Loucy (cell line): ENCODE results near the gene TAF3.

Experiments used
- EZH2phosphoT487 ChIP-seq: fragments of 200-600 bp; IDR thresholded peaks from 2 replicates; pipeline ENCODE4 v1.6.1; 2018; ENCODE audit warnings: antibody characterized with exemption, mild to moderate bottlenecking, moderate library complexity, borderline replicate concordance
- TF ChIP-seq, protein P1 (sequence below): fragments of 200-600 bp; sonication (generic); conservative IDR thresholded peaks from 2 replicates; pipeline ENCODE4 v1.5.1; 2014; ENCODE audit warnings: mild to moderate bottlenecking, antibody characterized with exemption, low read length

GRCh38 chr10:7962592-7962991 is 144.3 kb downstream of the TAF3 start:
- TF ChIP-seq, protein P1, sequence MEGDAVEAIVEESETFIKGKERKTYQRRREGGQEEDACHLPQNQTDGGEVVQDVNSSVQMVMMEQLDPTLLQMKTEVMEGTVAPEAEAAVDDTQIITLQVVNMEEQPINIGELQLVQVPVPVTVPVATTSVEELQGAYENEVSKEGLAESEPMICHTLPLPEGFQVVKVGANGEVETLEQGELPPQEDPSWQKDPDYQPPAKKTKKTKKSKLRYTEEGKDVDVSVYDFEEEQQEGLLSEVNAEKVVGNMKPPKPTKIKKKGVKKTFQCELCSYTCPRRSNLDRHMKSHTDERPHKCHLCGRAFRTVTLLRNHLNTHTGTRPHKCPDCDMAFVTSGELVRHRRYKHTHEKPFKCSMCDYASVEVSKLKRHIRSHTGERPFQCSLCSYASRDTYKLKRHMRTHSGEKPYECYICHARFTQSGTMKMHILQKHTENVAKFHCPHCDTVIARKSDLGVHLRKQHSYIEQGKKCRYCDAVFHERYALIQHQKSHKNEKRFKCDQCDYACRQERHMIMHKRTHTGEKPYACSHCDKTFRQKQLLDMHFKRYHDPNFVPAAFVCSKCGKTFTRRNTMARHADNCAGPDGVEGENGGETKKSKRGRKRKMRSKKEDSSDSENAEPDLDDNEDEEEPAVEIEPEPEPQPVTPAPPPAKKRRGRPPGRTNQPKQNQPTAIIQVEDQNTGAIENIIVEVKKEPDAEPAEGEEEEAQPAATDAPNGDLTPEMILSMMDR, result no peak
- no peak for TF ChIP-seq EZH2phosphoT487
